AG10803 (cell line): Measurements from ENCODE around the gene PRKCE.

ENCODE experiments used
- DNase-seq: peaks from one replicate; pipeline ENCODE4 v3.0.0; 2010; ENCODE audit warnings: low read depth
- H3K4me3 ChIP-seq: 2 replicates; pipeline ENCODE4 v1.5.1; 2011; ENCODE audit warnings: mild to moderate bottlenecking, low read length, control low read depth
- TF ChIP-seq, protein P1 (sequence below): conservative IDR thresholded peaks from 2 replicates; pipeline ENCODE4 v1.5.1; 2011; ENCODE audit warnings: mild to moderate bottlenecking, low read length, control low read depth, inconsistent platforms

The PRKCE gene

DNA sequence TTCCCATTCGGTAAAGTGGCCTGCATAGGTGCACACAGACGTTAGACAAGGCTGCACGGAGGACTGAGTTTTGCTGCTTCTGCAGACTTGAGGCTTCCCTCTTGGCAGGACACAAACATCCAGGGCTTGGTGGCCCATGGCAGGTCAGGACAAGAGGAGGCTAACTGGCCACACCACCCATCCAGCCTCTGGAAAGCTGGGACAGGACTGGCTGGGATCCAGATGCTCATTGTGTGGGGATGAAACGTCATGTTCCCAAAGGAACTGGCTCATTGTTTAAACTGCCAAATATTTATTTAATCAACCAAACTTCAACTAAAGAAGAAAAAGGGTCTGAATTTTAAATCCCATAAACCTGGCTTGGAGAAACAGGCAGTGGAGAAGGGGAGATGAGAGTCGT, 406.7 kb downstream of the PRKCE start:
- no peak for DNase-seq
- TF ChIP-seq, protein P1, sequence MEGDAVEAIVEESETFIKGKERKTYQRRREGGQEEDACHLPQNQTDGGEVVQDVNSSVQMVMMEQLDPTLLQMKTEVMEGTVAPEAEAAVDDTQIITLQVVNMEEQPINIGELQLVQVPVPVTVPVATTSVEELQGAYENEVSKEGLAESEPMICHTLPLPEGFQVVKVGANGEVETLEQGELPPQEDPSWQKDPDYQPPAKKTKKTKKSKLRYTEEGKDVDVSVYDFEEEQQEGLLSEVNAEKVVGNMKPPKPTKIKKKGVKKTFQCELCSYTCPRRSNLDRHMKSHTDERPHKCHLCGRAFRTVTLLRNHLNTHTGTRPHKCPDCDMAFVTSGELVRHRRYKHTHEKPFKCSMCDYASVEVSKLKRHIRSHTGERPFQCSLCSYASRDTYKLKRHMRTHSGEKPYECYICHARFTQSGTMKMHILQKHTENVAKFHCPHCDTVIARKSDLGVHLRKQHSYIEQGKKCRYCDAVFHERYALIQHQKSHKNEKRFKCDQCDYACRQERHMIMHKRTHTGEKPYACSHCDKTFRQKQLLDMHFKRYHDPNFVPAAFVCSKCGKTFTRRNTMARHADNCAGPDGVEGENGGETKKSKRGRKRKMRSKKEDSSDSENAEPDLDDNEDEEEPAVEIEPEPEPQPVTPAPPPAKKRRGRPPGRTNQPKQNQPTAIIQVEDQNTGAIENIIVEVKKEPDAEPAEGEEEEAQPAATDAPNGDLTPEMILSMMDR: no peak
- no peak overlapping the region for H3K4me3 ChIP-seq

DNA sequence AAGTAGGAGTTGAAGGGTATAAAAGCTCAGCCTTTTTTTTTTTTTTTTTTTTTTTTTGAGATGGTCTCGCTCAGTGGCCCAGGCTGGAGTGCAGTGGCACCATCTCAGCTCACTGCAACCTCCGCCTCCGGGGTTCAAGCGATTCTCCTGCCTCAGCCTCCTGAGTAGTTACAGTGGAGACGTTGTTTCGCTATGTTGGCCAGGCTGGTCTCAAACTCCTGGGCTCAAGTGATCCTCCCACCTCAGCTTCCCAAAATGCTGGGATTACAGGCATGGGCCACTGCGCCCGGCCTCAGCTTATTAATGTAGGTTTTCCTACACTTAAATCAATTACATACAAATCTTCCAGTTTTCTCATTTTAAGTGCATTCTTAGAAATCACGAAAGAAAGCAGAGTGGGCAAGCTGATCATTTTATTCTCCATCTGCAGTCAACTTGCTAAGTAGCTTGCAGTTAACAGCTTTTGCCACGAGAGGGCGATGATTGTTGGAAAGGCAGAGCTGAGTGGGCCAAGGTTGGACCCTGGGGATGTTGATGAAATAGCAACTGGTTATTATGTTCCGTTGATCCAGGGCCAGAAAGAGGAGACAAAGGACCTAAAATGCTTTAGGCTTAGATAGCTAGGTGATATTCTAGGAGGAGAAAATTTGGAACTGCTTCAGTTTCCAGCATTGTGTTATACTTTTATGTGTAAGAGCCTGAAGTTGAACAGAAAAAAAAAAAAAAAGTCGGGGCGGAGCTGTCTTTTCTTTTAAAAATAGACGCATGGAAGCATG, 411.4 kb downstream of the PRKCE start:
- H3K4me3 ChIP-seq: no peak overlapping the region
- DNase-seq: peak; percentile 90
- TF ChIP-seq, protein P1: peak; percentile 96

DNA sequence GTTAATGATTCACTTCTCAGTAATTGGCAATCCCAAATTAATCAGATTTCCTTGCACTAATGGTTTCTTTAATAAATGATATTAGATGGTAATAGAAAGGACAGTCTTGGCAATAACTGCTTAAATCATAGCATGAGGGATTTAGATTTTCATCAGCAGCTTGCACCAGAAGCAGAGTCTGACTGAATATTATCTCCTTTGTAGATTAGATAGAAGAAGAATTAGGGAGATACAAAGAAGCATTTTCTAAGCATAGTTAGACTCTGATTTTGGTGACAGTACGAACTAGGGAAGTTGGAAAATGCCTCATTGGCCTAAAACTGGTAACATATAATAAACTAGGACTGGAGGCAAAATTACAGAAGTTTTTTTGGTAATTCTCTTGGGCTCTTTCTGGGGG, 412.9 kb downstream of the PRKCE start:
- H3K4me3 ChIP-seq: no peak overlapping the region
- TF ChIP-seq, protein P1: no peak
- no peak for DNase-seq

DNA sequence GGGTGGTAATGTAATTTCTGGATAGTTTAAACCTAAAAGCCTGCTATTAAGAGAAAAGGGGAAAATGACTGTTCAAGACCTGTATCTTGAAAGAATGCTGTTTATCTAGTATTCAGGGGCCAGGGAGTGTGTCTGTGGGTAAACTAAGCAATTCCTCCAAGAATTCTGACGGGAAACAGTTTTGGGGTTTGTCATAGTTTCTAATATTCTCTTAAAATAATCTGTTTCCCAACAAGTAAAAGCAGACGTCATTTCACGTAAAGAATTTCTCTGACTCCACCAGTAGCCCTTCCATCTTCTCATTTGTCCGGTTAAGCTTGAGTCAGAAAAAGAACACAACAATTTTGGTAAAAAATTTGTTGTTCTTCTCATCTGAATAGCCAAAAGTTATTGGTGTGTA, 413.7 kb downstream of the PRKCE start:
- no peak overlapping the region for H3K4me3 ChIP-seq
- TF ChIP-seq, protein P1: no peak
- DNase-seq: peak; percentile 11

DNA sequence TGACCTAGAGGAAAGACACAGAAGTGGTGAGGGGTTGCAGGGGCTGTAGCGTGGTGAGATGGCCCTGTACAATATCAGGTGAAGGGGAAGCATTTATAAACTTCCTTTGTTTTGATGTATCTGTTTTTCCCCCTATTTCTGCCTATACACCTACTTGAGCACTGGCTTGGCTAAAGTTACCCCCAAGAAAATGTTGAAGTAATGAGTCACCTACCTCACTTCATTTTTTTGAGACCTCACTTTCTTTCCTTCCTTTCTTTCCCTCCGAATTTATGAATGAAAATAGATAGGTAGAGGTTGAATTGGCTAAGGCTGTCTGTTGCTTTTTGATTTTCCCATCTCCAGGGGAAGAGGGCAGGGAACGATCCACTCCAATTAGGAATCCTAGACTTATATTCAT, 414.6 kb downstream of the PRKCE start:
- TF ChIP-seq, protein P1: no peak
- H3K4me3 ChIP-seq: no peak overlapping the region
- no peak for DNase-seq

DNA sequence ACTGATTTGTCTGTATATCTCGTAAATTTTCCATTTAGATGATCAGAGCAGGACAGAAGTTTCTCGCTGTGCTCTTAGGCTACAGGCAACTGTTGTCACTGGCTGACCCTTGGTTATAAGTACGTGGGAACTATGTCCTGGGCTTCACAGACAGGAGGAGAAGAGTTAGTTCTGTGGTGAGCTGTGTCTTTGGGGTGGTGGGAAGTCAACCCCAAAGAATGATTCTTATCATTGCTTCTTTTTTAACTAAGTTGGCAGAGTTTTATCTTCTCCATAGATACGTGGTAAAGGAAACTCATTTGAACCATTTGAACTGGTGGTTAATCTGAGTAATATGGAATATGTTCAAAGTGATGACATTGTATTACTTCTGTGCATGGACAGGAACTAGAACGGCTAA, 415.1 kb downstream of the PRKCE start:
- TF ChIP-seq, protein P1: no peak
- DNase-seq: peak; percentile 14
- H3K4me3 ChIP-seq: no peak overlapping the region

DNA sequence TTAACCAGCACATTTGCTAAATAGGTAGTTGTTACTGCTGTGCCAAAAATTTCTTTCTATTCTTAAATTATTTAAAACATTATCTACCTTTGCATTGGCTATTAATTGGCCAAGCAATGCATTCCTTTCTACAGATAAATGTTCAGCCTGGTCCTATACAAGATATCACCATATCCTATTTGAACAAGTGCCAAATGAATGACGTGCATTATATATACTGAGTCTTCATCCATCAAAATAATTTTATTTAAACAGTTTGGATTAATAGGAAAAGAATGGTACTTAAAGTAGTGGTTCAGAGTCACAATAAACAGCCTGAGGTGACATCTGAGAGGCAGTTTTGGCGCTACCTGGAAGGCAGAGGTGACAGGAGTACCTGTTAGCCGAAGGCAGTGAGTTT, 415.6 kb downstream of the PRKCE start:
- no peak for DNase-seq
- TF ChIP-seq, protein P1: no peak
- H3K4me3 ChIP-seq: no peak overlapping the region
